Mammary epithelial cell (primary cell): ENCODE results near the gene IGF2R.

Source experiments
- CTCF ChIP-seq, 2 donors: IDR thresholded peaks in 1 of 2; conservative IDR thresholded peaks in 1 of 2; 2 replicates each; pipeline ENCODE4 v1.5.1; 2011 to 2012; ENCODE audit warnings: inconsistent platforms in 2 of 2, low read length in 2 of 2, mild to moderate bottlenecking in 2 of 2, control low read depth in 1 of 2, low read depth in 1 of 2; ENCODE audit not compliant: insufficient read depth in 1 of 2; ENCODE audit errors: extremely low read depth in 1 of 2
- EZH2 ChIP-seq: IDR thresholded peaks from 2 replicates; pipeline ENCODE4 v1.6.1; 2012; ENCODE audit warnings: low read length, inconsistent platforms, borderline replicate concordance

- TF ChIP-seq EZH2 (no peak), CTCF (conservative IDR thresholded peaks at IDR 0.05 in 1 of 2, IDR thresholded peaks at IDR 0.05 in 1 of 2; ENCODE audit: extremely low read depth in 1 of 2, insufficient read depth in 1 of 2, low read depth in 1 of 2, low read length in 2 of 2) (no peak)
Measured at GRCh38 chr6:160057080-160057479, 88.2 kb downstream of the IGF2R start.
